C4-2B (cell line): ENCODE data around the gene TACR1.

Experiments
- CTCF ChIP-seq: fragments of 450-650 bp; conservative IDR thresholded peaks from 2 replicates; pipeline ENCODE4 v1.5.1; 2017; ENCODE audit warnings: mild to moderate bottlenecking
- ZFX ChIP-seq: fragments of 450-650 bp; IDR thresholded peaks from 2 replicates; pipeline ENCODE4 v1.6.1; 2017

- TF ChIP-seq CTCF (no peak), ZFX (no peak)
Observed at GRCh38 chr2:75023666-75024455, 175.5 kb downstream of the TACR1 start.
